Activated CD8-positive, alpha-beta memory T cell treated with anti-CD3 and anti-CD28 coated beads, Interleukin-2, amount 50 U/mL, for 24 hours (primary cell): ENCODE data around the gene BSPRY.
"Not testable (repeated sequence)": the region's sequence is repeated elsewhere in the genome, so short reads cannot be mapped to it uniquely, and the experiment has no call there.

Experiments used
- DNase-seq: peaks from one replicate; pipeline ENCODE4 v3.0.0-alpha.2; 2020; ENCODE audit errors: extremely low read depth

Gene BSPRY

GRCh38 chr9:113370806-113371325 lies 21.5 kb downstream of the BSPRY start:
- DNase-seq: no peak

DNA sequence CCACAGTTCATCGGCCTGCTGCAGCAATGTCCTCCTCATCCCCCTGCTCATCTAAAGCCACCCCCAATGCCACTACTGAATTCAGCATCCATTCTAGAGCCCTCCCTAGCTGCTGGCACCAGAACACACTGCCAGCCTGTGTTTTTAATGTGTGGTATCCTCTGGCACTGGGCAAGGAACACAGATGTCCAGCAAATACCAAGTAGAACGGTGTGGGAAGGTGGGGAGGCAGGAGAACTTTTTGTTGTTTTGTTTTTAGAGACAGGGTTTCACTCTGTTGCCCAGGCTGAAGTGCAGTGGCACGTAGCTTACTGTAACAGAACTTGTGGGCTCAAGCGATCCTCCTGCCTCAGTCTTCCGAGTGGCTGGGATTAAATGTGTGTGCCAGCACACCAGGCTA lies 22.7 kb downstream of the BSPRY start:
- DNase-seq: no peak

DNA sequence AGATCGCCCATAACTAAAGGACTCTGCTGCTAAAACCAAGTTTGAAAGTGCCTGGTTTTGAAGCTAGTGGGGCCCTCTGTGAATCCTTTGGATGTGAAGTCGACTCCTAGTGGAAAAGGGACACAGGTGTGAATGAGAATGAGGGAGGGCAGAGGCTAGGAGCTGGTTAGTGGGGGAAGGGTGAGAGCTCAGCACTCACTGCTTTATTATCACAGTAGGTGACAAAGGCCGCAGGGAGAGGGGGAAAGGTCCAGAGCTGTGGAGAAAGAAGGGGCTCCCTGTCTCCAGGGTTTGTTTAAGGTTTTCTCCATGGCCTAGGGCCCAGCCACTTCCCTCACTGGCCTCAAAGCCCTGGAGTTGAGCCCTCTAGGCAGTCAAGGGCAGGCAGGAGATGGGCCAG lies 23.9 kb downstream of the BSPRY start:
- no peak for DNase-seq

DNA sequence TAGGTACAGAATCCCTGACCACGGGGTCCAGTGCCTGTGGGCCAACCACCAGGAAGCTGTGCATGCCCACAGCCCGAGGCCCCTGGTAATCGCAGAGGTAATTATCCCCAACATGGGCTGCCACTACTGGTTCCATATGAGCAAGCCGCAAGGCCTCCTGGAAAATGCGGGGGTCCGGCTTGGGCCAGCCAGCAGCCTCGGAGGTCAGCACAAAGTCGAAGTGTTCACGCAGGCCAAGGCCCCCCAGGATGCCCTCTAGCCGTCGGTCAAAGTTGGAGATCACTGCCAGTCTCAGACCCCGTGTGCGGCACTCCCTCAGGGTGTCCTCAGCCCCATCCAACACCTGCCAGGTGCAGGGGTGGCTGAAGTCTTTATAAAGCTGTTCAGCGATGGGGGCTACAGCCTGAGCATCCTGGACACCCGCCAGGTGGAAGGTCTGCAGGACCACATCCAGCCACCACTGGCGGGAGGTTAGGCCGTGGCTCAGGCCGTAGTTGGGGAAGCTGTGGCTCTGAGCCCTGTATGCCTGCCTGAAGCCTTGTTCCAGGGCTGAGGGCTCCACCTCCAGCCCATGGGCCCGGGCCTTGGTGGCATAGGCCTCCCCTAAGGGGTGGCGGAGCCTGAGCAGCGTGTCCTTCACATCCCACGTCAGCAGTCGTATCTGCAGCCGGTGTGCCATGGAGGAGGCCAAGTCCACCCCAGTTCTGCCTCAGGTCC lies 24.5 kb downstream of the BSPRY start:
- DNase-seq: no peak

DNA sequence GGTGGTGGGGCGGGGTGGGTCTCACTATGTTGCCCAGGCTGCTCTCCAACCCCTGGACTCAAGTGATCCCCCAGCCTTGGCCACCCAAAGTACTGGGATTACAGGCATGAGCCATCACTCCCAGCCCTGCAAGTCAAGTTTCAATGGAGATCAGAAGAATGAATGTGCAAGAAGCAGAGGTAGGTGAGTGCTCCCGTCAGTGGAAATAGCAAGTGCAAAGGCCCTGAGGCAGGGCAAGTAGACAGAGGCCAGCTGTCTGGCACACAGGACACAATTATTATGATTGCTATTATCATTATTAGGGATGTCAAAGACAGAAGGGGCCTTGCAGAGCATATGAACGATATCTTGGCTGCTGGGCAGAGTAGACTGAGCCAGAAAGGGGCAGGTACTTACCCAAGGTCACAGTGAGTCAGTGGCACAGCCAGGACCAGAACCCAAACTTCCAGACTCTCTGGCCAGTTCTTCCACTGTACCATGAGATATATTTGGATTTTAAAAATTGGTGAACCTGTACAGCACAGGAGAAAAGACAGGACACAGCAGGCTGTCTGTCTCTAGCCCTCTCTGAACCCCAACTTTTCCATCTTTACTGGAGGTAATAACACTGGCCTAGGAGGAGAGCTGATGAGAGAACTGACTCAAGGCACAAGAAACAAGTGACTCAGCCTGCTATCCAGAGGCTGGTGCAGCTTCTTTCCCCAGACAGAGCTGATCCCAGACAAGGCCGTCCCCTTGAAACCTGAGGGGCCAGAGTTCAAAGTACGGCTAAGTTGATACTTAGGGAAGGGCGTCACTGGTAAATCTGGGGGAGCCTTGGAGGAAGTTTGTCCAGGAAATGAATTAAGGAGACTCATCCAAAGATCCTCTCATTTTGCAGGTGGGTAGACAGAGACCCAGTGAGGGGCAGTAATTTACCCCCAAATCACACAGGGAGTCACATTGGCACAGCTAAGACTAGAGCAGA lies 26.0 kb downstream of the BSPRY start:
- no peak for DNase-seq

DNA sequence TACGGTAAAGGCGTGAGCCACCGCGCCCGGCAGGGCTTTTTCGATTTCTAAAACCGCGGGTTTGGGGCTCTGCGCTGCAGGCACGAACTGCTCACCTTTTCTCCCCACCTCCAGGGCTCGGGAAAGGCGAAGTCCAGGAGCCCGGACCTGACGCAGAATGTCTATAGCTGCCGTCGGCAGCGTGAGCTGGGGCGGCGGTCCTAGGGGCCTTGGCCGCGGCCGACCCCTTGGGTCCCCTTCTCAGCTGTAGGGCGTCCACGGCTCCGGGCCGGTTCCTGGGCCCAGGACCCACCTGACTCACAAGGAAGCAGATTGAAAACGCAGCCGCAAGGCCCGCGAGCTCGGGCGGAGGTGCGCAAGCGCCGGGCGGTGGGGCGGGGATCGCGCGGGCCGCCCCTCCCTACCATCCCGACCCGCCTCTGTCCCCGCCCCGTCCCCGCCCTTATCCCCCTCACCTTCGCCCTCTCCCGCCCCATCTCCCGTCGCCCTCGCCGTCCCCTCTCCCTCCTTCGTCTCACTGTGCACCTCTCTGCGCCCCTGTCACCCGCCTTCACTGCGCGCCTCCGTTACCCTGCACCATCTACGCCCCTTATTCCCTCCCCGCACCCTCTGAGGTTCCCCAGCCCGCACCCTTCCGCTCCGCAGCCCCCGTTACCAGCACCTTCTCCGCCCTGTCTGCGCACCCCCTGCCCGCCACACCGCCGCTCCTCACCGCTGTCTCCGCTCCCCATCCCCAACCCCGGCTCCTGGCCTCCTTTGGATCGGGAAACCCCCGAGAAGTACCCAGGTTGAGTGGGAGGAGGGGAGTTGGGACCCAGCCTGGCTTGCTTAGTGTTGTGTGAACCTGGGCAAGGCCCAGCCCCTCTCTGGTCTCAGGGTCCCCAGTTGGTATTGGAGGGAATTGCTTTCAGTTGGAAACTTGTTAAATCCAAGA lies 27.6 kb downstream of the BSPRY start, which contains the start of gene HDHD3:
HDHD3 (minus strand) TSS at position 353 of the 934 bp plus-strand sequence. CDS start 2,632 bp downstream, outside the sequence.
- peak; percentile 51 for DNase-seq

GRCh38 chr9:113379094-113379828 lies 29.9 kb downstream of the BSPRY start:
- DNase-seq: not testable (repeated sequence)

GRCh38 chr9:113379829-113380210 lies 30.5 kb downstream of the BSPRY start:
- DNase-seq: not testable (repeated sequence)

DNA sequence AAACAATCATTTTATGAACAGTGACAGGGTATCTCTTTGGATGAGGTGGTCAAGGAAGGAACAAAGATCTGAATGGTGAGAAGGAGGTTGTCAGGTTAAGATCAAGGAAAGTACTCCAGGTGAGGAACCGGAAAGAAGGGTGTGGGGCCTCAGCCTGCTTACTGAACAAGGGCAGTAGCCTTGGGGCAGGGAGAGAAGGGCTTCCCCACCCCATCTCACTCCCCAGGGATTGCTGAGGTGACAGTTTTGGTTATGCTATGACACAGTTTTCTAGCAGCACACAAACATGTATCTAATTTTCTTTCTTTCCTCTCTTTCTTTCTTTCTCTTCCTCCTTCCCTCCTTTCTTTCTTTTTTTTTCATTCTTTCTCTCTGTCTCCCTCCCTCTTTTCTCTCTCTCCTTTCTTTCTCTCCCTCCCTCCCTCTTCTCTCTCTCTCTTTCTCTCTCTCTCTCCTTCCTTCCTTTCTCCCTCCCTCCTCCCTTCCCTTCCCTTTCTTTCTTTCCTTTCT lies 31.6 kb downstream of the BSPRY start:
- DNase-seq: no peak

- not testable (repeated sequence) for DNase-seq
These were observed 32.1 kb downstream of the BSPRY start for GRCh38 chr9:113381441-113381840.

- DNase-seq: no peak
These were observed 32.6 kb downstream of the BSPRY start for GRCh38 chr9:113381909-113382411.

DNA sequence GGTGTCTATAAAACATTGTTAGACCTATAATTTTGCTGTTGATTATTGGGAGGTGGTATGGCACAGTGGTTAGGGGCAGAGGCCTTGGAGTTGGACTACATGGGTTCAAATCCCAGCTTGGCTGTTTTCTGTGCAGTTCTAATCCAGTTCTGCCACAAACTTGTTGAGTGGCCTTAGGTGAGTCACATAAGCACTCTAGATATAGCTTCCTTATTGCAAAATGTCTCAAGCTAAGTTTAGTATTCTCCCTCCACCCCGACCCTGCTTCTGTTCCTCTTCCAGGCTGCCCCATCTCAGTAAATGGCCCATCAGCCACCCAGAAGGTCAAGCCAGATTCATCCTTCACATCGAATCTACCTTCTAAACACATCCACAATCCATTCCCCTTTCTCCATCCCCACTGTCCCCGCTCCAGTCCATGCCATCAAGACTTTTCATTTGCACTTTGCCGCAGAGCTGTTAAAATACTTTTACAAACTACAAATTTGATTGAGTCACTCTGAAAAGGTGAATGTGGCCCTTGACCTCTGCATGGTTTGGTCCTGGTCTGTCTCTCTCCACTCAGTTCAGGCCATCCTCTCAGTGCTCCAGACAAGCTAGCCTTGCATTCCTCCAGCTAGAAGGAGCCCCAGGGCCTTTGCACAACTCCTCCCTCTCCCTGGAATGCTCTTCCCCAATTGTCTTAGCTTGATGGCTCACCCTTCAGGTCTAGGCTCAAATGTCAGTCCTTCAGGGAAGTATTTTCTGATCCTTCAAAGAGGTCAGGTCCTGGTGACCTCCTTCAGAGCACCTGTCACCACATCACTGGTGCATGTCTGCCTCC lies 37.4 kb downstream of the BSPRY start:
- DNase-seq: no peak

GRCh38 chr9:113387560-113388230 lies 38.4 kb downstream of the BSPRY start:
- DNase-seq: no peak

- no peak for DNase-seq
These were observed 39.5 kb downstream of the BSPRY start for GRCh38 chr9:113388833-113389232.

DNA sequence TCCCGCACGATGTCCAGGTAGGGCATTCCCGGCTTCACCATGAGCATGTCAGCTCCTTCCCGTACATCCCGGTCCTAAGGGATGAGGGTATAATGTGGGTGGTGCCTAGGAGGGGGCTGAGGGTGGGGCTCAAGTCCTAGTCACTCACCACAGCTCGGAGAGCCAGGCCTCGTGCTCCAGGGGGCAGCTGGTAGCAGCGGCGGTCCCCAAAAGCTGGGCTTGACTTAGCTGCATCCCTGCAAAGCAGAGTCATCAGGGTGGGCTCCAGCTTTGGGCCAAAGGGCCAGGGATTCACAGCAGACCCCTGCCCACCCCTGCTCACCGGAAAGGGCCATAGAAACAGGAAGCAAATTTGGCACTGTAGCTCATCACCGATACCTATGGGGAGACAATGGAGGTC lies 40.1 kb downstream of the BSPRY start:
- no peak for DNase-seq

DNA sequence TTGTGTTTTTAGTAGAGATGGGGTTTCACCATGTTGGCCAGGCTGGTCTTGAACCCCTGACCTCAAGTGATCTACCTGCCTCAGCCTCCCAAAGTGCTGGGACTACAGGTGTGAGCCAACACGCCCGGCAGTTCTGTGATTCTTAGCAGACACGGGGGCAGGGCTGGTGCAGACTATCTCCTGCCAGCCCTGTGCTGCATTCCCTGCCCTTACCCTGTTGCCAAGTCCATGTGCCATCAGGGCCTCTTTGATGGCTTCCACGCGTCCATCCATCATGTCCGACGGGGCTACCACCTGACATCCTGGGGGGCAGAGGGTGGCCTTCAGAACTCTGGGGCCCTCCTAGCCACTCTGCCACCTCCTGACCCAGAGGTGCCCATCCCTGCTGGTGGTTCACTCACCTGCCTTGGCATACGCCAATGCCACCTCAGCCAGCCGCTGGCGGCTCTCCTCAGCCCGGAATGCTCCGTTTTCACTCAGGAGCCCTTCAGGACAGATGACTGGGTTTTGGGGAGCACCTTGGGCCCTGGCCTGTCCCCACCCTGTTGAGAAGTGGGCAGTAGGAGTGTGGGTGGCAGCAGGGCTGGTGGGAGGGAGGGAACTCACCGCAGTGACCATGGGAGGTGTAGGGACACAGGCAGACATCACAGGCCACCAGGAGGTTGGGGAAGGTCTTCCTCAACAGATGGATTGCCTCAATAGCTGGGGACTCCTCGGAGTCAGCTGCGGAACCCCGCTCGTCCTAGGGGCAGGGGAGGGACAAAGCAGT lies 41.0 kb downstream of the BSPRY start:
- DNase-seq: no peak

DNA sequence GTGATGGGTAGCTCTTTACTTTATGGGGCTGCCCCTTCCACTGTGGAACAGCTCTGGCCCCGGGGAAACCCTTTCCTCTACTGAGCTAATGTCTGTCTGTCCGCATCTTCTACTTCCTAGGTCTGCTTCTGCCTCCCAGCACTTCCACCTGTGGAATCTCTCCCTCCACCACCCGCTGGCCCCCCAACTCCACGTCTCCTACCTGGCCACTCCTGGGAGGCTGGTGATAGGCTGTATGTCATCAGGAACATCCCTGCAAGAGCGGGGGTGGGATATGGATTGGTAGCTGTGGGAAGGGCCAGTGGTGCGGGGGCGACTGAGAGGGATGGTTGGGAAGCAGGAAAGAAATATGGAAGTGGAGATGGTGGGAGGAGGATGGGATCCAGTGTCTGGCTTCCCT lies 42.6 kb downstream of the BSPRY start:
- DNase-seq: no peak

DNA sequence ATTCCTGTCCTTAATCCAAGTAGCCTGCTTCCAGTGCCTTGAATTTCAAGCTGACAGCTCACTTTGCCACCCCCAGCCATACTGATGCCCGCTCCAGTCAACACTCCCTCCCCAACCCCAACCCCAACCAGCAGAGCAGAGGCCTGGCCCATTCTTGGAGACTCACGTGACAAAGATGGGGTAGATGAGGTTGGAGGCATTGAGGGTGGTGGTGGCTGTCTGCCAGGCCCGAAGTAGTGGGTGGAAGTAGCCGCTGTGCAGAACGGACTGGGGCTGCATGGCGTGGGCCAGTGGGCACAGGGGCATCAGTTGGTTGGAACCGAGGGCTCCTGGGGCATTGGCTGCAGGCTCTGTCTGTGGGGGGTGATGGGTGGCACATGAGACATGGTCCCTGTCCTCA lies 43.9 kb downstream of the BSPRY start:
- DNase-seq: no peak
